Tibial nerve (tissue), 3 donors: ENCODE results near the gene PTPRD.

Experiments used
- CTCF ChIP-seq, 5 experiments: fragments of 200-600 bp in 3 of 5; fragments of 450-650 bp in 2 of 5; sonication (generic) in 3 of 5; IDR thresholded peaks; one replicate each; pipeline ENCODE4 v1.5.1; 2016 to 2019; ENCODE audit warnings: antibody characterized with exemption in 5 of 5, mild to moderate bottlenecking in 3 of 5, moderate library complexity in 2 of 5
- POLR2A ChIP-seq, 2 donors: fragments of 450-650 bp; IDR thresholded peaks; one replicate each; pipeline ENCODE4 v1.6.1; 2017; ENCODE audit warnings: antibody characterized with exemption in 2 of 2, mild to moderate bottlenecking in 2 of 2, moderate library complexity in 2 of 2

GRCh38 chr9:8917956-8918739 lies 1694.7 kb downstream of the PTPRD start:
- no peak for TF ChIP-seq CTCF (IDR thresholded peaks at IDR 0.05)
- TF ChIP-seq POLR2A (IDR thresholded peaks at IDR 0.05), result no peak
